HG03280 (cell line): ENCODE data around the gene DNAJC10.
"Not testable (repeated sequence)": the region's sequence is repeated elsewhere in the genome, so short reads cannot be mapped to it uniquely, and the experiment has no call there.

Experiments used
- ATAC-seq: cut with Tn5 transposase; IDR thresholded peaks from one replicate; pipeline ENCODE4 v1.9.1; 2021; ENCODE audit warnings: mild to moderate bottlenecking, moderate library complexity; ENCODE audit not compliant: unreplicated experiment

Gene DNAJC10

DNA sequence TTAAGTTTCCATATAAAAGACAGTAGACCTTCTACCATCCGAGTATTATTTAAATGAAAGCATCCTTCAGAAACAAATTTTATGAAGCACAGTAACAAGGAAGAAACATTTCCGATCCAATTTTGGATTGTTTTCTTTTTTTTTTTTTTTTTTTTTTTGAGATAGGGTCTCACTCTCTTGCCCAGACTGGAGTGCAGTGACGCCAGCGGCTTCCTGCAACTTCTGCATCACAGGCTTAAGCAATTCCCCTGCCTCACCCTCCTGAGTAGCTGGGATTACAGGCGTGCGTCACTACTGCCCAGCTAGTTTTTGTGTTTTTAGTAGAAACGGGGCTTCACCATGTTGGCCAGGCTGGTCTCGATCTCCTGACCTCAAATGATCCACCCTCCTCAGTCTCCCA is 3.1 kb downstream of the DNAJC10 start:
- not testable (repeated sequence) for ATAC-seq

DNA sequence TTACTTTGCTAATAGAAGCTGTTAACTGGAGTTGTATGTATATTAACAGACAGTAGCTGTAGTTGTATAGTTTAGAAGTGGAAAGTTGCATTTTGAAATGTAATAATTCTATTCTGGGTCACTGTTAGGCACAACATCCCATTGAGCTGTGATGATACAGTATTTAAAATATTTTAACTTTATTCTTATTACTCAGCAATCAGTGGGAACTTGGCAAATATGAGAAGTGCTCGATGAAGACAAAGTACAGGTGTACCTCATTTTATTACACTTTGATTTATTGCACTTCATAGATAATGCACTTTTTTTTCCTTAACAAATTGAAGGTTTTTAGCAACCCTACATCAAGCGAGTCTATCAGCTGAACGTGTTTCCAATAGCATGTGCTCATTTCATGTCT is 8.6 kb downstream of the DNAJC10 start:
- no peak for ATAC-seq

DNA sequence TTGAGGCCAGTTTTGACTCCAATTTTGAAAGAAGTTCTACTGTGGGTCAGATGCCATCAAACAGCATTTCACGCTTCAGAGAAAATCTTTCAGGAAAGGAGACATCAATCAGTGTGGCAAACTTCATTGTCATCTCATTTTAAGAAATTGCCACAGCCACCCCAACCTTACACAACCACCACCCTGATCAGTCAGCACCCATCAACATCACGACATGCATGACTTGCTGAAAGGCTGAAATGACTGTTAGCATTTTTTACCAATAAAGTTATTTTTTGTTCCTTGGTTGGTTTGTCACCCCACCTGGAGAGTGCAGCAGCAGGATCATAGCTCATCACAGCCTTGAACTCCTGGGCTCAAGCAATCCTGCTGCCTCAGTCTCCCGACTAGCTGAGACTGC is 10.4 kb downstream of the DNAJC10 start:
- ATAC-seq, result no peak

DNA sequence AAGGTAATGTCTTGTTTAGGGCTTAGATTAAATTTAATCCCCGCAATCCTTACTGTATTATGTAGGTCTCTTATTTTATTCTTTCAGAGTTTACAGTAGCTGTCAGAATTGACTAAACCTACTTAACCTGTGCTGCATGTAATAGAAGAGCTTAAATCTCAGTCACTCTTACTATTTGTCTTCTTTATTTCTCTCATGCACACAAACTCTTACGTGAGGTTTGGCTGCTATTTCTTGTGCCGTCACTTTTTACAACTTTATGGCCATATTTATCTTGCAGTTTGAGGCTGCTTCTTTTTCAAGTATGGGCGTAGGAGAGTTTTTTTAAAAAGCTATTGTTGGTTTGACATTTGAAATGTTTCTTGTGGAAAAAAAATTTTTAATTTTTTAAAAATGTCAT is 12.0 kb downstream of the DNAJC10 start:
- no peak for ATAC-seq

DNA sequence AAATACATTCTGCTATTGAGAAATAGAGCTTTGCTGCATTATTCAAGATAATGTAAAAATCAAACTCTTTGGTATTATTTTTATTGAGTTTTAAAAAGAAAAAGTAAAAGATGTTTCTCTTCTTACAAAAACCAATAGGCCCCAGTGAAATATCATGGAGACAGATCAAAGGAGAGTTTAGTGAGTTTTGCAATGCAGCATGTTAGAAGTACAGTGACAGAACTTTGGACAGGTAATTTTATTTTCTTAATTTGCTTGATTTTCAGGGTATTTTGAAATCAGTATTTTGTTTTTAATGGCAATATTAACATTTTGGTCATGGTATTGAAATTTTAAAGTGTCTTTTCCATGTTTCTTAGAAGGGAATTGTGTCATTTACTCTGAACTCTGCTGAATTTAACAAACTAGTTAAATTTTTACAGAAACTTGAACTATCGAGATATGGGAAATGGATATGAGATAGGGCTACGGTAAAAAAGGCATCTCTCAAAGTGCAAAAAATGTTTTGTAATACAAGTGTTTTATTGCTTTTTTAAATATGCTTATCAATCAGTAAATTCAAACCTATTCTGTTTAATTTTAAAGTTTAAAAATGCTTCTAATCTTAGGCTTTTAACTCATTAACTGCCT is 13.8 kb downstream of the DNAJC10 start:
- no peak for ATAC-seq

DNA sequence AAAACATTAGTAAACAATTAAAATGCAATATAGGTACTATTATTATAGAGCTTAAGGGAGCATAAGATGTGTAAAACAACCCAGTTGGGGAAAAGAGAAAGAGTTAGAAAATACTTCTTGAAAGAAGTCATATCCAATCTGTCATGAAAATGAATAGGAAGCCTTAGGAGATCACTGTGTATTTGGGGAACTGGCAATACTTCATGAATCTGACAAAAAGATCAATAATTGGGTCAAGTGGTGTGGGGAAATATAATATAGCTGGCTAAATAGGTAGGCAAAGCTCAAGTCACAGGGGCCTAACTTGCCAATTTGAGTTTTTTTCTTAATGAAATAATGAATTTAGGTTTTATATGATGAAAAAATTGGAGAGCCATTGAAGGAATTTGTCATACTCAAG is 14.4 kb downstream of the DNAJC10 start:
- ATAC-seq, result no peak

DNA sequence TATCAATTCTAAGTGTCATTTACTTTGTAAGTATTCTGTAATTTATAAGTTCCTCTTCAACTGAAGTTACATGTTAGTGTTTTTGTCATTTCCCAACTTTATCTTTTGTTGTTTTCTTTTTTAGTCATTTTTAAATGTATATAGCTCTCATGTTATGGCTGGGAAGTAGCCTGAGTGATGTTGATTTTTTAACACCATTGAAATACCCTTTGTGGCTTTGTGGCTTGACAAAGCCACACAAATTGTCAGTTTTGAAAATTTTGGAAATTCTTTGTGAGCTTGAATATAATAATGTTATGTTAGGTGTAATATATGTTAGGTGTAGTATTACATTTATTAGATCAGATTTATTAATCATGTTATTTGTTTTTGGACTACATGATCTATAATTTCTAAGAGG is 16.7 kb downstream of the DNAJC10 start:
- ATAC-seq, result no peak

DNA sequence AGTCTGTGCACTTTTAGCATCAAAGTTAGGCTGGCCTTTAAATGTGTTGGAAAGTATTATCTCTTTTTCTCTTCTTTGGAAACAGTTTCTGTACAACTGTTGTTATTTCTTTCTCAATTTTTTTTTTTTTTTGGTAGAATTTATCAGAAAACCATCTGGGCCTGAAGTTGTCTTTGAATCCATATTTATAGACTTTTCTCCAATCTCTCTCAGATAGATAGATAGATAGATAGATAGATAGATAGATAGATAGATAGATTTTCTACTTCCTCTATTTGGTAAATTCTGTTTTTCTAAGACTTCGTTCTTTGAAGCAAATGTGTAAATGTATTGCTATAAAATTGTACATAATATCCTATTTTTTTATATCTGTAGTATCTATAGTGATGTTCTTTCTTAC is 17.5 kb downstream of the DNAJC10 start:
- ATAC-seq, result no peak

DNA sequence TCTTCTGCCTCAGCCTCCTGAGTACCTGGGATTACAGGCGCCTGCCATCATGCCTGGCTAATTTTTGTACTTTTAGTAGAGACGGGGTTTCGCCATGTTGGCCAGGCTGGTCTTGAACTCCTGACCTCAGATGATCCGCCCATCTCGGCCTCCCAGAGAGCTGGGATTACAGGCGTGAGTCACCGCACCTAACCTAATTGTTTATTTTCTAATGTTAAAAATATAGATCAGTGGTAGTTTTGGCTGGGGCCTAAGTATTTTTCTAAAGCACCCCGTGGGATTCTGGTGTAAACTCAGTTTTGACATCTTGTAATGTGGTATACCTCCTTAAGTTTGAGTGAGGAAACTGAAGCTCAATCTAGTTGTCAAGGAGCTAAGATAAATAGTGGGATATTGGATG is 20.8 kb downstream of the DNAJC10 start:
- not testable (repeated sequence) for ATAC-seq

DNA sequence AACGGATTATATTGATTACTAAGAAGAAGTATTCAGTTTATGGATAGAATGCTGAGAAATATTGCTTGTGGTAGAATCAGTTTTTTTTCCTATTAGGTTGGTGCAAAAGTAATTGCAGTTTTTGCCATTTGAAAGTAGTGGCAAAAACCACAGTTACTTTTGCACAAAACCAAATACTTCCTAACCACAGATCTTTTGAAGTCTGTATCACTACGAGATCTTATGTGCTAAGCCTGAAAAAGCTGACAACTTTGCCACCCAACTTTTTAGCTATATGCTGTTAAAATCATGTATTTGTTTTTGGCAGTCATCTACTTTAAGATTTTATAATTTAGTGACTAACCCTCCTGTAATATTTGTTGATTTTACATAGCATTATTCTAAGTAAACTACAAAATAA is 24.6 kb downstream of the DNAJC10 start:
- ATAC-seq, result no peak

DNA sequence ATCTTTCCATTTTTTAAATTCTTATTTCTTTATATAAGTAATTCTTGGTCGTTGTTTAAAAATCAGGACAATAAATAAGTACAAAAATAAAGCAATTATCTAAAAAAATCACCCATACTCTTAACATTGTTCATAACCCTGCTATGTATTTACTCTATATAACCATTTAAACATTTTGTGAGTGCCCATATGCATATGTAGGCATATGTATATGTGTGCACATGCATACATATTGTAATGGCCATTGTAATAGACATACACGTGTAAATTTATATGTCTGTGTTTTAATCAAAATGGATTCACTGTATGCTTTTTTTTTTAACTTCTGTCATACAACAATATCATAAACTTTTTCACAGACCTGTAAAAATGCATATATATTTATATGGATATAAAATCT is 25.6 kb downstream of the DNAJC10 start:
- no peak for ATAC-seq

DNA sequence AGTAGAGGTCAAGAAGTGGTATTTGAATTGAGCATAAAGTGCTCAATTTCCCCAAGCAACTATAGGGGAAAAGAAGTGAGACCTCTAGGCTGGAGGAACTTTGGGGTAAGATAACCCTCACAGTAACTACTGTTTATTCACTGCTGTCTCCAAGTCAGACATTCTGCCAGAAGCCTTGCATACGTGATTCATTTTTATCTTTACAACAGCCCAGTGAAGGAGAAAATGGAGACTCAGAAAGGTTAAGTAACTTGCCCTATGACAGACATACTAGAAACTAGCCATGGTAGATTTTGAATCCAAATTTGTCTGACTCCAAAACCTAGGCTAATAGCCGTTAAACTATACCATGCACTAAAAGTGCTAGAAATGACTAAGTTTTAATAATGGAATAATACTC is 28.4 kb downstream of the DNAJC10 start:
- no peak for ATAC-seq

DNA sequence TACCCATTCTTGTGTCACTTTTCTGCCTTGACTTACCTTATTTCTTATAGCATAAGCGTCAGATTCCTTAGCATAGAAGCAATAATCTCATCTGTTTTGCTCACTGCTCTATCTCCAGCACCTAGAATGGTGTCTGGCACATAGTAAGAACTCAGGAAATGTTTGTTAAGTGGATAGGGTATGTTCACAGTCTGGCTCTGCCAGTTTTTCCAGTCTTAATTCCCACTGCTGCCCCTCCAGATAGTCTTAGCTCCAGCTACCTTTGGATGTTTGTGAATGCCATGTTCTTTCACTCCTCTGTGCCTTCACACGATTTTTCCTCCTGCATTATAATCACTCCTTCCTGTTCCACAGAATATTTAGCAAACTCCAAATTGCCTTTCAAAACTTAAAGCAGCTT is 29.0 kb downstream of the DNAJC10 start:
- ATAC-seq, result no peak

DNA sequence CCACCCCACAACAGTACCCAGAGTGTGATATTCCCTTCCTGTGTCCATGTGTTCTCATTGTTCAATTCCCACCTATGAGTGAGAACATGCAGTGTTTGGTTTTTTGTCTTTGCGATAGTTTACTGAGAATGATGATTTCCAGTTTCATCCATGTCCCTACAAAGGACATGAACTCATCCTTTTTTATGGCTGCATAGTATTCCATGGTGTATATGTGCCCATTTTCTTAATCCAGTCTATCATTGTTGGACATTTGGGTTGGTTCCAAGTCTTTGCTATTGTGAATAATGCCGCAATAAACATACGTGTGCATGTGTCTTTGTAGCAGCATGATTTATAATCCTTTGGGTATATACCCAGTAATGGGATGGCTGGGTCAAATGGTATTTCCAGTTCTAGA is 29.8 kb downstream of the DNAJC10 start:
- not testable (repeated sequence) for ATAC-seq

DNA sequence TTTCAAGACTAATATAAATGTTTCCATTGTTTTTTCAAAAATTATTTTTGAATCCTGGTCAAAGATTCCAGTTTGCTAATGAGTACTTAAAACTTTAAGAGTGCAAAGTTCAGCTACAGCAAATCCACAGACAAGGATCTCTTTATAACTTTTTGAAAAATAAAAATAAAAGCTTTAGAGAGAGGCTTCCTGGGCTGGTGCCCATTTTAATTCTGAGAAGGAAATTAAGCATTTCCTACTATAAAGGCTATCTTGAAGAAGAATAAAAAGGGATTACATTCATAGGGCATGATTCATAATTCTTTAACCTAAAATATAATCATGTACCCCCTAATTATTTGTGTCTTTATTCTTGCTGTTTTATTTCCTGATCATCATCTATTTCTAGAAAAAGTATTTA is 38.2 kb downstream of the DNAJC10 start:
- no peak for ATAC-seq

DNA sequence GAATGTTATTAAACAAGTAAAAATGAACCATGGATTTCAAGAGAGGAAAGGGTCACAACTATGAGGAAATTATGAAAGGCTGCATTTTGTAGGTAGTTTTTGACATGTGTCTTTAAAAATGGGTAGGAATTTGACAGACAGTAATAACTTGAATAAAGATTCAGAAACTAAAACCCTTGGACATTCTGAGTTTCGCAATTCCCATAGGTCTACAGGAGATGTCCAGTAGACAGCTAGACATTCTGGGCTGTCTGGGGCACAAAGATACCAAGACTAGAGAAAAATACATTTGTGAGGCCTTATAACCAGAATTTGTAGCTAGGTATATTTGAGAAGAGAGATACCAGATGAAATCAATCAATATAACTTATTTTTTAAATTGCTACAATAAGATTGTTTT is 42.3 kb downstream of the DNAJC10 start:
- ATAC-seq, result no peak

DNA sequence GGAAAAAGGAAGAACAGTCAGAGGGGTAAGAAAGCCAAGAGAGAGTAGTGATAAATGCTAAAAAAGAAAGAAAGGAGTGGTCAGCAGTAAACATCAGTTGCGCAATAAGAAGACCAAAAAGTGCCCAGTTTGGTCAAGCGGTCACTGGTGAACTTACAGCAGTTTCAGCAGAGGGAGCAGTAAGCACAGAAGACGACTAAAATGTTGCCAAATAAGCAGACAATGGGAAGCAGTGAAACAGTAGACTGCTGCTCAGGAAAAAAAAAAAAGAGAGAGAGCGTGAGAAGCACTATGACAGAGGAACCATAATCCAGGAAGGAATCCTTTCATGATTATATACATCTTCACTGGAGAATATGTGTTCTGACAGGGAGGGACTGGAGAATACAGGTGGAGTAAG is 45.8 kb downstream of the DNAJC10 start:
- ATAC-seq, result no peak

DNA sequence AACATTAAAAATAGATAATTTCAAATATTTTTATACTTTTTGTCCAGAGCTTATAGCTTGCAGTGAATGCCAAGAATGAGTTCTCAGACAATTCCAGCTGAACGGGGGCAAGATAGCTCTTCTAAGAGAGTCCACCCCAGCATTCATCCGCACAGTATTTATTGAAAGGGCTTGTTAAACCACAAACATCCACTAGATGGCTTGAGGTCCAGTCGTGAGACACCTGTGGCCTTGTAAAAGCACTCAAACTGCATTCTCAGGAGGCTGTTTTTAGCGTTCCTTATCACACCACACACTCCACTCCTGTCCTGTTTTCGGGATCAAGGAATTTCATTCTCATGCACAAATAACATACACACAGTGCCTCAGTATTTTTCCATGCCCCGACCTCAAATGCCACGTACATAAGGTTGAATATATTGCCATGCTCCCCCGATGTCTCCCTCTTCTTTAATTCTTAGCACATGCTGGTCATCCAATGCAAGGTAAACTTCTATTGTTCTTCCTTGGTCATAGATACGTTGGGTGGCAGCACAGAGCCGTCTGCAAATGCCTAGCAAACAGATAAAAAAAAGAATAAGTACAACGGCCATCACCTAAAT is 47.4 kb downstream of the DNAJC10 start:
- no peak for ATAC-seq

DNA sequence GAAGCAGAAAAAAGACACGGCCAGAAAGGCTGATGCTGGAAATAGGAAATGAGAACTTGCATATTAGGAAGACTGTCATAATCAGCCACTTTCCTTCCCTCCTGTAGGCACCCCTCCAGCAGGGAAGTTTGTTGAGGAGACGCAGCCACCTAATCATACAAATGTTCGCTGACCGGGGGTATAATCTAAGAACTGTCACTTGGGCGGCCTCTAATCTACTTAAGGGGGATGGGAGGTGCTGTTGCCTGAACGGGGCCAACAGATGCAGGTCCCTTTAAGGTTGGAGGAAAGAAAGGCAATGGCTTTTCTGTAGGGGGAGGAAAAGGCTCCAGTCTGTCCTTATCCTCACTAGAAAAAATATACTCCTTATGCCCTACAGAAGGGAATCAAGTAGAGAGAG is 50.6 kb downstream of the DNAJC10 start:
- ATAC-seq, result no peak

DNA sequence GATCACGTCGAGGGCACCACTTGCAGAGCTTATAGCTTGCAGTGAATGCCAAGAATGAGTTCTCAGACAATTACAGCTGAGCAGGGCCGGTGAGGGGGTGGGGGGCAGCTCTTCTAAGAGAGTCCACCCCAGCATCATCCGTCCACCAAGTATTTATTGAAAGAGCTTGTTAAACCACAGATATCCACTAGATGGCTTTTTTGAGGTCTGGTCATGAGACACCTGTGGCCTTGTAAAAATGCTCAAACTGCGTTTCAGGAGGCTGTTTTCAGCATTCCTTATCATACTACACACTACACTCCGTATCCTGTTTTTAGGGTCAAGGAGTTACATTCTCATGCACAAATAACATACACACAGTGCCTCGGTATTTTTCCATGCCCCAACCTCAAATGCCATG is 51.5 kb downstream of the DNAJC10 start:
- no peak for ATAC-seq

DNA sequence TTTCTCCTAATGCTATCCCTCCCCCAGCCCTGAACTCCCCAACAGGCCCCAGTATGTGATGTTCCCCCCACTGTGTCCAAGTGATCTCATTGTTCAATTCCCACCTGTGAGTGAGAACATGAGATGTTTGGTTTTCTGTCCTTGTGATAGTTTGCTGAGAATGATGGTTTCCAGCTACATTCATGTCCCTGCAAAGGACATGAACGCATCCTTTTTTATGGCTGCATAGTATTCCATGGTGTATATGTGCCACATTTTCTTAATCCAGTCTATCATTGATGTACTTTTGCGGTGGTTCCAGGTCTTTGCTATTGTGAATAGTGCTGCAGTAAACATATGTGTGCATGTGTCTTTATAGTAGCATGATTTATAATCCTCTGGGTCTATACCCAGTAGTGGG is 52.9 kb downstream of the DNAJC10 start:
- not testable (repeated sequence) for ATAC-seq

DNA sequence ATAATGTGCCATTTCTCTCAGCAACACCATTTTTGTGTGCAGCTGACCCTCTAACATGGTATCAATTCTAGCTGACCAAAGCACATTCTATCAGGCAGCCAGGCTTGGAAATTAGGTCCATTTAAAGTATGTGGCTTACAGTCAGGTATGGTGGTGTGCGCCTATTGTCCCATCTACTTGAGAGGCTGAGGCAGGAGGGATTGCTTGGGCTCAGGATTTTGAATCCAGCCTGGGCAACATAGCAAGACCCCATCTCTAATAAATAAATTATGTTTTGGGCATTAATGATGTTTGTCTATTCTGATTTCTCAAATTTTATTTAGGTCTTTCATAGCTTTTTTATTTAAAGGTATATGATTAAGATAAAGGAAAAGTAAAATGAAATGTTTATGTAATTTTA is 63.3 kb downstream of the DNAJC10 start:
- ATAC-seq, result no peak

DNA sequence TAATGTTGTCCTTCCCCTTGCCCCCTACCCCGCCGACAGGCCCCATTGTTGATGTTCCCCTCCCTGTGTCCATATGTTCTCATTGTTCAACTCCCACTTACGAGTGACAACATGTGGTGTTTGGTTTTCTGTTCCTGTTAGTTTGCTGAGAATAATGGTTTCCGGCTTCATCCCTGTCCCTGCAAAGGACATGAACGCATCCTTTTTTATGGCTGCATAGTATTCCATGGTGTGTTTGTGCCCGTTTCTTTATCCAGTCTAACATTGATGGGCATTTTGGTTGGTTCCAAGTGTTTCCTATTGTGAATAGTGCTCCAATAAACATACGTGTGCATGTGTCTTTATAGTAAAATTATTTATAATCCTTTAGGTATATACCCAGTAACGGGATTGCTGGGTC is 65.0 kb downstream of the DNAJC10 start:
- ATAC-seq, result not testable (repeated sequence)
